Thyroid gland (tissue), 4 donors: ENCODE measurements around the gene ZWILCH.

Source experiments
- POLR2A ChIP-seq, 2 donors: fragments of 450-650 bp; IDR thresholded peaks; one replicate each; pipeline ENCODE4 v1.6.1; 2017; ENCODE audit warnings: antibody characterized with exemption in 2 of 2, mild to moderate bottlenecking in 2 of 2, moderate library complexity in 1 of 2
- TF ChIP-seq, protein P1 (sequence below), 6 experiments: fragments of 200-600 bp in 3 of 6; fragments of 450-650 bp in 3 of 6; sonication (generic) in 3 of 6; IDR thresholded peaks; one replicate each; pipeline ENCODE4 v1.5.1; 2016 to 2019; ENCODE audit warnings: antibody characterized with exemption in 6 of 6, mild to moderate bottlenecking in 2 of 6, inconsistent platforms in 1 of 6, moderate library complexity in 1 of 6

DNA sequence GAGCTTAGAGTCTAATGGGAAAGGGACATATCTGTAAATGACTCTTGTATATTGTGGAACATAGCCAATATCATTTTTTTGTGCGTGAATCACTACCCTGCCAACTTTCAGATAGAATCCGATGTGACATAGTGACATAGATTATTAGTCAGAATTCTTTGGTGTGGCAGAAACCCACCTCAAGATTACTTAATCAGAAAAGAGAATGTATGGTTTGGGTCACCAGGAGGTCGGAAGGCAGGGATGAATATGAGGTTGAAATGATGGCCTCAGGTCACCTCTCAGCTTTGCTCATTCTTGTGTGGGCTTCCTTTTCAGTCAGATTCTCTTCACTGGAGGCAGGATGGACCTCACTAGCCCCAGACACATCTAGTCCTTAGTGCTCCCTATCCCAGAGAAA is 48.9 kb upstream of the ZWILCH start:
- TF ChIP-seq, protein P1, sequence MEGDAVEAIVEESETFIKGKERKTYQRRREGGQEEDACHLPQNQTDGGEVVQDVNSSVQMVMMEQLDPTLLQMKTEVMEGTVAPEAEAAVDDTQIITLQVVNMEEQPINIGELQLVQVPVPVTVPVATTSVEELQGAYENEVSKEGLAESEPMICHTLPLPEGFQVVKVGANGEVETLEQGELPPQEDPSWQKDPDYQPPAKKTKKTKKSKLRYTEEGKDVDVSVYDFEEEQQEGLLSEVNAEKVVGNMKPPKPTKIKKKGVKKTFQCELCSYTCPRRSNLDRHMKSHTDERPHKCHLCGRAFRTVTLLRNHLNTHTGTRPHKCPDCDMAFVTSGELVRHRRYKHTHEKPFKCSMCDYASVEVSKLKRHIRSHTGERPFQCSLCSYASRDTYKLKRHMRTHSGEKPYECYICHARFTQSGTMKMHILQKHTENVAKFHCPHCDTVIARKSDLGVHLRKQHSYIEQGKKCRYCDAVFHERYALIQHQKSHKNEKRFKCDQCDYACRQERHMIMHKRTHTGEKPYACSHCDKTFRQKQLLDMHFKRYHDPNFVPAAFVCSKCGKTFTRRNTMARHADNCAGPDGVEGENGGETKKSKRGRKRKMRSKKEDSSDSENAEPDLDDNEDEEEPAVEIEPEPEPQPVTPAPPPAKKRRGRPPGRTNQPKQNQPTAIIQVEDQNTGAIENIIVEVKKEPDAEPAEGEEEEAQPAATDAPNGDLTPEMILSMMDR (IDR thresholded peaks at IDR 0.05) = no peak
- TF ChIP-seq POLR2A (IDR thresholded peaks at IDR 0.05) = no peak
